ENCODE data around the gene GAST. TPM values are rescaled to one million over a fixed set of nuclear protein-coding genes. Genes with fewer than 3 reads are reported as not detected.
A peak's percentile ranks its signal among the peaks of the same experiment; 100 is the strongest.

Gene GAST
- total and polyA plus RNA-seq, 9 of the 15 experiments (the other 6 are each of a cell fraction or from before 2014, with no cell fraction given) = not detected

GRCh38 chr17:41689497-41690299, 22.4 kb upstream of the GAST start (continued):
- TF ChIP-seq ZNF449 (CRISPR knock-in tag; IDR thresholded peaks at IDR 0.05) = no peak
- TF ChIP-seq HSF4 (CRISPR knock-in tag; IDR thresholded peaks at IDR 0.05; ENCODE audit: borderline replicate concordance) = no peak
- TF ChIP-seq ZKSCAN3 (CRISPR knock-in tag; IDR thresholded peaks at IDR 0.05) = no peak
- TF ChIP-seq IRF1 (CRISPR knock-in tag; IDR thresholded peaks at IDR 0.05; ENCODE audit: borderline replicate concordance) = 0 out of 2 replicates have a peak, but pooled peaks have one; percentile 38
- no peak for TF ChIP-seq HBP1 (CRISPR knock-in tag; IDR thresholded peaks at IDR 0.05)
- TF ChIP-seq ZNF224 (CRISPR knock-in tag; IDR thresholded peaks at IDR 0.05) = no peak
- TF ChIP-seq TOE1 (IDR thresholded peaks at IDR 0.05; ENCODE audit: borderline replicate concordance) = peak; percentile 3; the same call in 1 of the 2 replicates
- no peak for TF ChIP-seq TOE1 (CRISPR knock-in tag; IDR thresholded peaks at IDR 0.05; ENCODE audit: borderline replicate concordance, low read depth)
- no peak for TF ChIP-seq IRF2 (CRISPR knock-in tag; IDR thresholded peaks at IDR 0.05)
- TF ChIP-seq STAT5B (CRISPR knock-in tag; IDR thresholded peaks at IDR 0.05) = no peak
- no peak for TF ChIP-seq OTX1 (CRISPR knock-in tag; IDR thresholded peaks at IDR 0.05)
- no peak for TF ChIP-seq TRIM24 (IDR thresholded peaks at IDR 0.05)
- no peak for TF ChIP-seq TGIF2 (CRISPR knock-in tag; IDR thresholded peaks at IDR 0.05)
- no peak; the same call in 1 of the 2 replicates for TF ChIP-seq ZBTB17 (CRISPR knock-in tag; IDR thresholded peaks at IDR 0.05)
- TF ChIP-seq RBFOX2 (IDR thresholded peaks at IDR 0.05; ENCODE audit: low read depth, low read length) = peak; percentile 69
- TF ChIP-seq PRPF4 (IDR thresholded peaks at IDR 0.05; ENCODE audit: insufficient read depth, low read depth, low read length, poor library complexity, severe bottlenecking) = no peak
- no peak for TF ChIP-seq ZNF124 (CRISPR knock-in tag; IDR thresholded peaks at IDR 0.05)
- TF ChIP-seq CBX2 (IDR thresholded peaks at IDR 0.05; ENCODE audit: insufficient read depth, low read length, poor library complexity, severe bottlenecking) = no peak
- TF ChIP-seq KLF6 (CRISPR knock-in tag; IDR thresholded peaks at IDR 0.05; ENCODE audit: borderline replicate concordance) = no peak; the same call in 1 of the 2 replicates
- peak; percentile 84; the same call in 1 of the 2 replicates for TF ChIP-seq USF1 (CRISPR knock-in tag; IDR thresholded peaks at IDR 0.05)
- TF ChIP-seq POLR3A (IDR thresholded peaks at IDR 0.05; ENCODE audit: borderline replicate concordance, extremely low read depth, insufficient read depth, insufficient read length) = no peak
- no peak for TF ChIP-seq ZNF395 (CRISPR knock-in tag; IDR thresholded peaks at IDR 0.05)
